HEK293 (cell line): ENCODE data around the gene C19orf47.

ENCODE experiments used
- CTCF ChIA-PET: fragments of 350-600 bp; formaldehyde crosslinking; extraction: SDS; loops from one replicate; lab custom pipeline; 2021; ENCODE audit warnings: antibody characterized with exemption; lab: Yijun Ruan, JAX
- POLR2A ChIA-PET: fragments of 300-600 bp; formaldehyde crosslinking; extraction: SDS; loops from one replicate; lab custom pipeline; 2020; ENCODE audit warnings: antibody characterized with exemption, inconsistent platforms; lab: Yijun Ruan, JAX
- H3K27ac ChIP-seq: fragments of 200-500 bp; sonication (Bioruptor generic); 2 replicates; pipeline ENCODE4 v1.5.1; 2014; ENCODE audit warnings: low read depth, low read length, control low read depth, inconsistent platforms; ENCODE audit errors: extremely low read depth
- H3K36me3 ChIP-seq, 2 experiments: fragments of 200-500 bp in 1 of 2; sonication (Bioruptor generic) in 1 of 2; 1 replicate in 1 of 2; 2 replicates in 1 of 2; pipeline ENCODE4 v1.5.1; 2014 to 2017; ENCODE audit warnings: inconsistent platforms in 2 of 2, low read length in 2 of 2; ENCODE audit not compliant: control insufficient read depth in 2 of 2, insufficient read depth in 1 of 2
- H3K4me1 ChIP-seq: fragments of 200-500 bp; sonication (Bioruptor generic); 2 replicates; pipeline ENCODE4 v1.5.1; 2014; ENCODE audit warnings: mild to moderate bottlenecking, low read length, inconsistent platforms; ENCODE audit not compliant: control insufficient read depth, insufficient read depth
- H3K4me3 ChIP-seq: 2 replicates; pipeline ENCODE4 v1.5.1; 2011; ENCODE audit warnings: low read depth, mild to moderate bottlenecking, control low read depth, low read length, moderate library complexity
- H3K9me3 ChIP-seq: fragments of 200-500 bp; sonication (Bioruptor generic); 2 replicates; pipeline ENCODE4 v1.5.1; 2014; ENCODE audit warnings: low read depth, low read length, inconsistent platforms; ENCODE audit not compliant: control insufficient read depth, insufficient read depth
- FEZF1 ChIP-seq: fragments of 450-650 bp; formaldehyde crosslinking; IDR thresholded peaks from 2 replicates; pipeline ENCODE4 v1.5.1; 2016; ENCODE audit warnings: missing biosample characterization, missing genetic modification characterization
- GLIS1 ChIP-seq: fragments of 450-650 bp; formaldehyde crosslinking; IDR thresholded peaks from 2 replicates; pipeline ENCODE4 v1.5.1; 2016; ENCODE audit warnings: missing biosample characterization, missing genetic modification characterization
- HIC1 ChIP-seq: fragments of 450-650 bp; formaldehyde crosslinking; IDR thresholded peaks from 2 replicates; pipeline ENCODE4 v1.5.1; 2016; ENCODE audit warnings: missing biosample characterization, missing genetic modification characterization
- MZF1 ChIP-seq: fragments of 450-650 bp; formaldehyde crosslinking; IDR thresholded peaks from 2 replicates; pipeline ENCODE4 v1.5.1; 2017; ENCODE audit warnings: missing biosample characterization, missing genetic modification characterization, borderline replicate concordance
- PRDM6 ChIP-seq: fragments of 450-650 bp; formaldehyde crosslinking; IDR thresholded peaks from 2 replicates; pipeline ENCODE4 v1.5.1; 2017; ENCODE audit warnings: missing biosample characterization, missing genetic modification characterization
- SP2 ChIP-seq: fragments of 450-650 bp; formaldehyde crosslinking; IDR thresholded peaks from 2 replicates; pipeline ENCODE4 v1.5.1; 2016; ENCODE audit warnings: missing biosample characterization, missing genetic modification characterization
- SP3 ChIP-seq: fragments of 450-650 bp; formaldehyde crosslinking; IDR thresholded peaks from 2 replicates; pipeline ENCODE4 v1.5.1; 2016; ENCODE audit warnings: missing biosample characterization, missing genetic modification characterization
- ZNF155 ChIP-seq: fragments of 450-650 bp; formaldehyde crosslinking; IDR thresholded peaks from 2 replicates; pipeline ENCODE4 v1.5.1; 2016; ENCODE audit warnings: missing biosample characterization, missing genetic modification characterization
- ZNF16 ChIP-seq: fragments of 450-650 bp; formaldehyde crosslinking; IDR thresholded peaks from 2 replicates; pipeline ENCODE4 v1.5.1; 2016; ENCODE audit warnings: low read depth, missing biosample characterization, missing genetic modification characterization
- ZNF394 ChIP-seq: fragments of 450-650 bp; formaldehyde crosslinking; IDR thresholded peaks from 2 replicates; pipeline ENCODE4 v1.5.1; 2016; ENCODE audit warnings: missing biosample characterization, missing genetic modification characterization, mild to moderate bottlenecking, moderate library complexity, borderline replicate concordance
- ZNF571 ChIP-seq: fragments of 450-650 bp; formaldehyde crosslinking; IDR thresholded peaks from 2 replicates; pipeline ENCODE4 v1.5.0; 2017; ENCODE audit warnings: missing biosample characterization, missing genetic modification characterization
- TF ChIP-seq, protein P1 (sequence below): fragments of 450-650 bp; formaldehyde crosslinking; IDR thresholded peaks from 2 replicates; pipeline ENCODE4 v1.5.1; 2017; ENCODE audit warnings: missing biosample characterization, missing genetic modification characterization
- TF ChIP-seq, protein P2 (sequence below): fragments of 450-650 bp; formaldehyde crosslinking; IDR thresholded peaks from 2 replicates; pipeline ENCODE4 v1.5.1; 2016; ENCODE audit warnings: missing biosample characterization, missing genetic modification characterization, borderline replicate concordance
- TF ChIP-seq, protein P3 (sequence below): fragments of 450-650 bp; formaldehyde crosslinking; IDR thresholded peaks from 2 replicates; pipeline ENCODE4 v1.5.1; 2016; ENCODE audit warnings: missing biosample characterization, missing genetic modification characterization

Gene C19orf47

DNA sequence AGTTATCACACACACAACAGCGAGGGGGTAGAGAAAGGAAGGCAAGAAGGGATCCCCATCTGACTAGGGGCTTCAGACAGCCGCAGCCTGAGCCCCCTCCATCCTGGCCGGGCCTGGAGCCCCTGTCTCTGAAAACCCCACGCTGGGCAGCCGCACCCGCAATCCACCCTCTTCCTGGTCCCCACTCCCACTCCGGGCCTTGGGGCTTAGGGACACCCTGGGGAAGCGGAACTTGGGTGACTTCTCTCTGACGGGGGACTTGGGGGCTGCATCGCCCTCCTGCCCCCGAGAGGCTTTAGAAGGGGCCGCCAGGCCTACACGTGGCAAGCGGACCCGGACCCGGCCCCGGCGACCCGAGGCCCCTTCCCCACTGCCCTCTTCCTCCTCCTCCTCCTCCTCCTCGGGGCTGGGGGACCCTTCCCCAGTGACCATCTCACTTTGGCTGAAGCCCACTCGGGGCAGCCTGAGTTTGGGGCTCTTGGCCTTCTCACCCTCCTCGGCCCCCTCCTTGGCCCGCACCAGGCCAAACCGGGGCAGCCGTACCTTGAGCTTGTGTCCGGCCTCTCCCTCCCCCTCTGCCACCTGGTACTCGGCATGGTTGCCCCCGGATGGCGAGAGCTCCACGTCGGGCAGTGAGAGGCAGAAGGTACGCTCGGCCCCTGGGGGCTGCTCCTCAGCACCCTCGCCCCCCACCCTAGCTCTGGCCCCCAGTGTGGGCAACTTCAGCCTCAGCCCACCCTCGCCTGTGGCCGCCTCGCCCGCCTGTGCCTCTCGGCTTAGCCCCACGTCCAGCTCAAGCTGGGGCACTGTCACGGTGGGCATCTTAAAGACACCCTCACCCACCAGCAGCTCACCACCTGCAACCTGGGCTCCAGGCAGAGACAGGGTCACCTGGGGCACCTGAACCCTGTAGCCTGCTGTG, 46.0 kb upstream of the C19orf47 start:
- H3K36me3 ChIP-seq, result no peaks in the 10 kb centered on the region; a peak in 1 of 3 replicates
- no peak overlapping the region for H3K27ac ChIP-seq
- ChIA-PET POLR2A (interaction anchor here (0.5 to 1.3 kb wide), 5 partner anchors 9 to 46 kb away, joined by 3 to 5 read pairs (median 3); partner anchors contain the start of genes C19orf47 and PLD3), CTCF (interaction anchor here (0.6 to 1.3 kb wide), 4 partner anchors 9 to 89 kb away, joined by 3 to 7 read pairs (median 5); no protein-coding TSS in a partner anchor)
- TF ChIP-seq ZNF16 (tag by site-specific recombination), result no peak
- TF ChIP-seq, protein P1, sequence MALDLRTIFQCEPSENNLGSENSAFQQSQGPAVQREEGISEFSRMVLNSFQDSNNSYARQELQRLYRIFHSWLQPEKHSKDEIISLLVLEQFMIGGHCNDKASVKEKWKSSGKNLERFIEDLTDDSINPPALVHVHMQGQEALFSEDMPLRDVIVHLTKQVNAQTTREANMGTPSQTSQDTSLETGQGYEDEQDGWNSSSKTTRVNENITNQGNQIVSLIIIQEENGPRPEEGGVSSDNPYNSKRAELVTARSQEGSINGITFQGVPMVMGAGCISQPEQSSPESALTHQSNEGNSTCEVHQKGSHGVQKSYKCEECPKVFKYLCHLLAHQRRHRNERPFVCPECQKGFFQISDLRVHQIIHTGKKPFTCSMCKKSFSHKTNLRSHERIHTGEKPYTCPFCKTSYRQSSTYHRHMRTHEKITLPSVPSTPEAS, result no peak
- TF ChIP-seq HIC1 (tag by site-specific recombination), result peak; percentile 55; the same call in 1 of the 2 replicates
- no peak for TF ChIP-seq SP3
- TF ChIP-seq, protein P2, sequence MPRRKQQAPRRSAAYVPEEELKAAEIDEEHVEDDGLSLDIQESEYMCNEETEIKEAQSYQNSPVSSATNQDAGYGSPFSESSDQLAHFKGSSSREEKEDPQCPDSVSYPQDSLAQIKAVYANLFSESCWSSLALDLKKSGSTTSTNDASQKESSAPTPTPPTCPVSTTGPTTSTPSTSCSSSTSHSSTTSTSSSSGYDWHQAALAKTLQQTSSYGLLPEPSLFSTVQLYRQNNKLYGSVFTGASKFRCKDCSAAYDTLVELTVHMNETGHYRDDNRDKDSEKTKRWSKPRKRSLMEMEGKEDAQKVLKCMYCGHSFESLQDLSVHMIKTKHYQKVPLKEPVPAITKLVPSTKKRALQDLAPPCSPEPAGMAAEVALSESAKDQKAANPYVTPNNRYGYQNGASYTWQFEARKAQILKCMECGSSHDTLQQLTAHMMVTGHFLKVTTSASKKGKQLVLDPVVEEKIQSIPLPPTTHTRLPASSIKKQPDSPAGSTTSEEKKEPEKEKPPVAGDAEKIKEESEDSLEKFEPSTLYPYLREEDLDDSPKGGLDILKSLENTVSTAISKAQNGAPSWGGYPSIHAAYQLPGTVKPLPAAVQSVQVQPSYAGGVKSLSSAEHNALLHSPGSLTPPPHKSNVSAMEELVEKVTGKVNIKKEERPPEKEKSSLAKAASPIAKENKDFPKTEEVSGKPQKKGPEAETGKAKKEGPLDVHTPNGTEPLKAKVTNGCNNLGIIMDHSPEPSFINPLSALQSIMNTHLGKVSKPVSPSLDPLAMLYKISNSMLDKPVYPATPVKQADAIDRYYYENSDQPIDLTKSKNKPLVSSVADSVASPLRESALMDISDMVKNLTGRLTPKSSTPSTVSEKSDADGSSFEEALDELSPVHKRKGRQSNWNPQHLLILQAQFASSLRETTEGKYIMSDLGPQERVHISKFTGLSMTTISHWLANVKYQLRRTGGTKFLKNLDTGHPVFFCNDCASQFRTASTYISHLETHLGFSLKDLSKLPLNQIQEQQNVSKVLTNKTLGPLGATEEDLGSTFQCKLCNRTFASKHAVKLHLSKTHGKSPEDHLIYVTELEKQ (tag by site-specific recombination), result no peak
- no peak for TF ChIP-seq ZNF155 (tag by site-specific recombination)
- TF ChIP-seq MZF1 (tag by site-specific recombination), result no peak
- H3K9me3 ChIP-seq, result no peaks in the 10 kb centered on the region
- no peaks in the 10 kb centered on the region for H3K4me1 ChIP-seq
- H3K4me3 ChIP-seq, result no peak overlapping the region

DNA sequence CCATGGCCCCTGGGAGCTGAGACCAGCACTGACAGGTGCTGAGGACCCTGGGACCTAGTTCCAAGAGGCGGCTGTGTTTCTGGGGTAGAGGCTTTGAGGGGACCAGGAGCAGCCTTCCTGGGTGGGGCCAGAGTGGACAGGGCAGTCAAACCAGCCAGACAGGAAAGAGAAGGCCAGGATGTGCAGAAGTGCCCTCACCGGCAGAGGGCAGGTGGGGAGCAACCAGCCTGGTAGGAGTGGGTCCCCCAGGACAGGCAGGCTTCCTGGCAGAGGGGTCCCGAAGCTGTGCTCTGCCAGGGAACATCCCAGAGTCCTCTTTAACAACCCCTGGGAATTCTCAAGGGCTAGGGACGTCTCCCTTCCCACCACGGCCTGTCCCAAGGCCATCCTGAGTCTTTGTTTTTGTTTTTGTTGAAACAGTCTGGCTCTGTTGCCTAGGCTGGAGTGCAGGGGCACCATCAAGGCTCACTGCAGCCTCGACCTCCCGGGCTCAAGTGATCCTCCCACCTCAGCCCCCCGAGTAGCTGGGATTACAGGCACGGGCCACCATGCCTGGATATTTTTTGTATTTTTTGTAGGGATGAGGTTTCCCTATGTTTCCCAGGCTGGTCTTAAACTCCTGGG, 44.8 kb upstream of the C19orf47 start:
- H3K27ac ChIP-seq, result 0 out of 2 replicates have a peak overlapping the region, but pooled peaks have one; percentile 16
- CTCF ChIA-PET, result interaction anchor here (0.6 to 0.7 kb wide), 2 partner anchors 76 to 104 kb away, joined by 3 to 7 read pairs; no protein-coding TSS in a partner anchor
- no peaks in the 10 kb centered on the region for H3K4me1 ChIP-seq
- no peak overlapping the region for H3K4me3 ChIP-seq
- no peaks in the 10 kb centered on the region for H3K9me3 ChIP-seq
- POLR2A ChIA-PET, result no interaction called here
- no peaks in the 10 kb centered on the region; a peak in 1 of 3 replicates for H3K36me3 ChIP-seq
- TF ChIP-seq ZNF394 (tag by site-specific recombination) (no peak), PRDM6 (tag by site-specific recombination) (no peak), HIC1 (tag by site-specific recombination) (0 out of 2 replicates have a peak, but pooled peaks have one; percentile 14), ZNF571 (no peak), FEZF1 (tag by site-specific recombination) (no peak), GLIS1 (peak; percentile 13; the same call in 1 of the 2 replicates), SP2 (tag by site-specific recombination) (no peak)
- TF ChIP-seq, protein P3, sequence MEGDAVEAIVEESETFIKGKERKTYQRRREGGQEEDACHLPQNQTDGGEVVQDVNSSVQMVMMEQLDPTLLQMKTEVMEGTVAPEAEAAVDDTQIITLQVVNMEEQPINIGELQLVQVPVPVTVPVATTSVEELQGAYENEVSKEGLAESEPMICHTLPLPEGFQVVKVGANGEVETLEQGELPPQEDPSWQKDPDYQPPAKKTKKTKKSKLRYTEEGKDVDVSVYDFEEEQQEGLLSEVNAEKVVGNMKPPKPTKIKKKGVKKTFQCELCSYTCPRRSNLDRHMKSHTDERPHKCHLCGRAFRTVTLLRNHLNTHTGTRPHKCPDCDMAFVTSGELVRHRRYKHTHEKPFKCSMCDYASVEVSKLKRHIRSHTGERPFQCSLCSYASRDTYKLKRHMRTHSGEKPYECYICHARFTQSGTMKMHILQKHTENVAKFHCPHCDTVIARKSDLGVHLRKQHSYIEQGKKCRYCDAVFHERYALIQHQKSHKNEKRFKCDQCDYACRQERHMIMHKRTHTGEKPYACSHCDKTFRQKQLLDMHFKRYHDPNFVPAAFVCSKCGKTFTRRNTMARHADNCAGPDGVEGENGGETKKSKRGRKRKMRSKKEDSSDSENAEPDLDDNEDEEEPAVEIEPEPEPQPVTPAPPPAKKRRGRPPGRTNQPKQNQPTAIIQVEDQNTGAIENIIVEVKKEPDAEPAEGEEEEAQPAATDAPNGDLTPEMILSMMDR (tag by site-specific recombination), result peak; percentile 65
